ENCODE results near the gene ZNF217. TPM values are rescaled to one million over a fixed set of nuclear protein-coding genes. Genes with fewer than 3 reads are reported as not detected.
A peak's percentile ranks its signal among the peaks of the same experiment; 100 is the strongest.
"Not testable (repeated sequence)": the region's sequence is repeated elsewhere in the genome, so short reads cannot be mapped to it uniquely, and the experiment has no call there.

ZNF217 gene
- total RNA-seq, 1 donor from 2014 or later: 22.1 TPM

GRCh38 chr20:53565254-53565653 is 28.4 kb downstream of the ZNF217 start:
- no peak for DNase-seq (ENCODE audit: low read depth)
- no peak overlapping the region for H3K4me3 ChIP-seq (ENCODE audit: low read depth, low read length)
- no peak for TF ChIP-seq CTCF (conservative IDR thresholded peaks at IDR 0.05; ENCODE audit: low read depth, low read length)

GRCh38 chr20:53562104-53562764 is 31.4 kb downstream of the ZNF217 start:
- not testable (repeated sequence) for DNase-seq (ENCODE audit: low read depth); H3K4me3 ChIP-seq (ENCODE audit: low read depth, low read length)

GRCh38 chr20:53561505-53561904 is 32.1 kb downstream of the ZNF217 start:
- no peak for TF ChIP-seq CTCF (conservative IDR thresholded peaks at IDR 0.05; ENCODE audit: low read depth, low read length)
- no peak for DNase-seq (ENCODE audit: low read depth)
- no peak overlapping the region for H3K4me3 ChIP-seq (ENCODE audit: low read depth, low read length)

GRCh38 chr20:53559816-53560215 is 33.8 kb downstream of the ZNF217 start:
- DNase-seq (ENCODE audit: low read depth): no peak
- no peak overlapping the region for H3K4me3 ChIP-seq (ENCODE audit: low read depth, low read length)
- no peak for TF ChIP-seq CTCF (conservative IDR thresholded peaks at IDR 0.05; ENCODE audit: low read depth, low read length)

- TF ChIP-seq CTCF (conservative IDR thresholded peaks at IDR 0.05; ENCODE audit: low read depth, low read length): no peak
- peak; percentile 7 for DNase-seq (ENCODE audit: low read depth)
- no peak overlapping the region for H3K4me3 ChIP-seq (ENCODE audit: low read depth, low read length)
Observed at GRCh38 chr20:53557130-53557529, 36.5 kb downstream of the ZNF217 start.

GRCh38 chr20:53556267-53556897 is 37.3 kb downstream of the ZNF217 start:
- H3K4me3 ChIP-seq (ENCODE audit: low read depth, low read length): no peak overlapping the region
- TF ChIP-seq CTCF (conservative IDR thresholded peaks at IDR 0.05; ENCODE audit: low read depth, low read length): no peak
- DNase-seq (ENCODE audit: low read depth): no peak

GRCh38 chr20:53555816-53556215 is 37.8 kb downstream of the ZNF217 start:
- H3K4me3 ChIP-seq (ENCODE audit: low read depth, low read length): no peak overlapping the region
- TF ChIP-seq CTCF (conservative IDR thresholded peaks at IDR 0.05; ENCODE audit: low read depth, low read length): no peak
- no peak for DNase-seq (ENCODE audit: low read depth)
